Suppressor macrophage treated with lipopolysaccharide for 4 hours (primary cell): Measurements from ENCODE around the gene CD58.

Experiments
- DNase-seq: peaks from one replicate; pipeline ENCODE4 v3.0.0-alpha.2; 2020

Gene CD58

DNA sequence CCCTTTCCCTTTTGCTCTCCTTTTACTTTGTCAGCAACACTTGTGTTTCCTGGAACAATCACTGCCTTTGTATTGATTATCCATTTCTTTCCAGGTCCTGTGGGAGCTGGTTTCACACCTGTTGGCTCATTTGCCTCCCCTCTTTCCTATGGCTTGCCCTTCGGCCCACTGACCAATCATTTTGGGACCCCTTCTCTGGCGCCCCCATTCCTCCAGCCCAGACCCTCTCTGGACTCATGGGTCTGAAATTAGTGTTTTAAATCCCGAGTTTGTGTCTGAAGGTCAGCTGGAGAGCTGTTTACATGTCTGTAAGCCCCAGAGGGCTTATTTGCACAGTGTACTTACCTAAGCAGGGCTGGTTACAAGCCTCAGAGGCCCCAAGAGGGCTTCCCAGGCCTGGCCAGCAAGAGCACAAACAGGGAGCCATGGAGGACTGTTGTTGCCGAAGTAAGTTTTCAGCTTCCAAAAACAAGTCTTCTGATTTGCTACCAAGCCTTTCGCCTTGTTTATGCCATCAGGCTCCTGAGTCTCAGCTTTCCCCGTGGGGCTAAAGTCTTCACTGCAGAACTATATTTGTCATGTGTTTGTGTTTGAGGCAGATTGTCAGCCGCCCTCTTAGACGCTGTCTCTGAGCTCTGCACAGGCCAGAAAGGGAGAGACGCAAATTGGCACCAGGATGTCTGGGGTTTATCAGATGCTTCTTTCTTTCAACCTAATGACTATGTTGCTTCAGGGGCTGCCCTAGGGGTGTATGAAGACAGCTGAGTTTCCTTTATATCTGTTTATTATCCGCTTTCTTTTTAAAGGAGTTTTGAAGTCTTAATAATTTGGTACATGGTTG lies 104.8 kb downstream of the CD58 start:
- no peak for DNase-seq

GRCh38 chr1:116465477-116465844 lies 105.4 kb downstream of the CD58 start:
- DNase-seq, result no peak
